ENCODE measurements around the gene PTBP2. TPM values are rescaled to one million over a fixed set of nuclear protein-coding genes. Genes with fewer than 3 reads are reported as not detected.
"Not testable (repeated sequence)": the region's sequence is repeated elsewhere in the genome, so short reads cannot be mapped to it uniquely, and the experiment has no call there.

The PTBP2 gene
- total RNA-seq, 1 donor from 2014 or later: 112 TPM

DNA sequence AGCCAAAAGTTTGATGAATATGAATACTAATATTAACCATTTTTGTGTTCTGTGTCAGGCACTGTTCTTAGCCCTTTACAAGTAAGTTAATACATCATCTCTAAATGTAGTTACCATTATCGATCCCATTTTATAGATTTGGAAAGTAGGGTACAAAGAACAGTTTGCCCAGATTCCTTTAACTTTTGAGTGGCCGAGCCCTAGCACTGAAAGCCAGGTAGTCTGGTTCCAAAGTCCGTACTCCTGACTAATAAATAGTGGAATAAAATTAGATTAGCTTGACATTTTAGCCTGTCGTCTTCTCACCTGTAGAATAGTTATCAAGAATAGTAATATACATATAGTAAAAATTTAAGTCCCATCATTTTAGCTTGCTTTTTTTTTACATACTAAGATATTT lies 70.6 kb downstream of the PTBP2 start:
- Mint-ChIP-seq H3K4me3 (ENCODE audit: unreplicated experiment) (no peak overlapping the region), H3K36me3 (ENCODE audit: unreplicated experiment) (no peaks in the 10 kb centered on the region), H3K9me3 (ENCODE audit: unreplicated experiment) (peaks cover 2% of the 10 kb centered on the region), H3K27me3 (ENCODE audit: unreplicated experiment) (no peaks in the 10 kb centered on the region), H3K27ac (ENCODE audit: unreplicated experiment) (no peak overlapping the region), H3K4me1 (ENCODE audit: low read depth, unreplicated experiment) (no peaks in the 10 kb centered on the region)
- TF ChIP-seq, protein P1, sequence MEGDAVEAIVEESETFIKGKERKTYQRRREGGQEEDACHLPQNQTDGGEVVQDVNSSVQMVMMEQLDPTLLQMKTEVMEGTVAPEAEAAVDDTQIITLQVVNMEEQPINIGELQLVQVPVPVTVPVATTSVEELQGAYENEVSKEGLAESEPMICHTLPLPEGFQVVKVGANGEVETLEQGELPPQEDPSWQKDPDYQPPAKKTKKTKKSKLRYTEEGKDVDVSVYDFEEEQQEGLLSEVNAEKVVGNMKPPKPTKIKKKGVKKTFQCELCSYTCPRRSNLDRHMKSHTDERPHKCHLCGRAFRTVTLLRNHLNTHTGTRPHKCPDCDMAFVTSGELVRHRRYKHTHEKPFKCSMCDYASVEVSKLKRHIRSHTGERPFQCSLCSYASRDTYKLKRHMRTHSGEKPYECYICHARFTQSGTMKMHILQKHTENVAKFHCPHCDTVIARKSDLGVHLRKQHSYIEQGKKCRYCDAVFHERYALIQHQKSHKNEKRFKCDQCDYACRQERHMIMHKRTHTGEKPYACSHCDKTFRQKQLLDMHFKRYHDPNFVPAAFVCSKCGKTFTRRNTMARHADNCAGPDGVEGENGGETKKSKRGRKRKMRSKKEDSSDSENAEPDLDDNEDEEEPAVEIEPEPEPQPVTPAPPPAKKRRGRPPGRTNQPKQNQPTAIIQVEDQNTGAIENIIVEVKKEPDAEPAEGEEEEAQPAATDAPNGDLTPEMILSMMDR (IDR thresholded peaks at IDR 0.05; ENCODE audit: partially characterized antibody, unreplicated experiment): no peak
- DNase-seq: no peak

DNA sequence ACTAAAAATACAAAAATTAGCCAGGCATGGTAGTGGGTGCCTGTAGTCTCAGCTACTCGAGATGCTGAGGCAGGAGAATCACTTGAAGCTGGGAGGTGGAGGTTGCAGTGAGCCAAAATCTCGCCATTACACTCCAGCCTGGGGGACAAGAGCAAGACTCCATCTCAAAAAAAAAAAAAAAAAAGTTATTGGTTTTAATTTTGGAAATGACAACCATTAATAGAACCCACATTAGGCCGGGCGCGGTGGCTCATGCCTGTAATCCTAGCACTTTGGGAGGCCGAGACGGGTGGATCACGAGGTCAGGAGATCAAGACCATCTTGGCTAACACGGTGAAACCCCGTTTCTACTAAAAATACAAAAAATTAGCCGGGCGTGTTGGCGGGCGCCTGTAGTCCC lies 80.1 kb downstream of the PTBP2 start:
- H3K27ac Mint-ChIP-seq (ENCODE audit: unreplicated experiment); H3K27me3 Mint-ChIP-seq (ENCODE audit: unreplicated experiment); H3K4me3 Mint-ChIP-seq (ENCODE audit: unreplicated experiment); H3K36me3 Mint-ChIP-seq (ENCODE audit: unreplicated experiment); DNase-seq; H3K4me1 Mint-ChIP-seq (ENCODE audit: low read depth, unreplicated experiment); H3K9me3 Mint-ChIP-seq (ENCODE audit: unreplicated experiment): not testable (repeated sequence)

DNA sequence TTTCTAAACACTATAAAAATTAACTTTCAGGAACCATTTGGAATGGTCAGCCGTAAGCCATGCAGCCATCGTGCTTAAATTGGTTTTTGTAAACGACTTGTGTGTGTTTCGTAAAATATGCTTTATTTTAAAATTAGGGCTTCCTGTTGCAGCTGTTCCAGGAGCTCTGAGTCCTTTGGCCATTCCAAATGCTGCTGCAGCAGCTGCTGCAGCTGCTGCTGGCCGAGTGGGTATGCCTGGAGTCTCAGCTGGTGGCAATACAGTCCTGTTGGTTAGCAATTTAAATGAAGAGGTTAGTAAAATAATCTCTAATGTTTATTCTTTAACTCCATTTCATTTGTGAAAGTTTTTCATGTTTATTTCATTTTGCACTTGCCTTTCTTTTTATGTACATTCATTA lies 83.1 kb downstream of the PTBP2 start:
- peaks cover 2% of the 10 kb centered on the region for H3K9me3 Mint-ChIP-seq (ENCODE audit: unreplicated experiment)
- no peak for DNase-seq
- TF ChIP-seq, protein P1 (IDR thresholded peaks at IDR 0.05; ENCODE audit: partially characterized antibody, unreplicated experiment): no peak
- H3K4me3 Mint-ChIP-seq (ENCODE audit: unreplicated experiment): no peak overlapping the region
- no peak overlapping the region for H3K27ac Mint-ChIP-seq (ENCODE audit: unreplicated experiment)
- no peaks in the 10 kb centered on the region for H3K36me3 Mint-ChIP-seq (ENCODE audit: unreplicated experiment)
- no peaks in the 10 kb centered on the region for H3K27me3 Mint-ChIP-seq (ENCODE audit: unreplicated experiment)
- H3K4me1 Mint-ChIP-seq (ENCODE audit: low read depth, unreplicated experiment): peaks cover 11% of the 10 kb centered on the region

- H3K4me3 Mint-ChIP-seq (ENCODE audit: unreplicated experiment): no peak overlapping the region
- H3K27me3 Mint-ChIP-seq (ENCODE audit: unreplicated experiment): no peaks in the 10 kb centered on the region
- no peak for DNase-seq
- peaks cover 11% of the 10 kb centered on the region for H3K4me1 Mint-ChIP-seq (ENCODE audit: low read depth, unreplicated experiment)
- TF ChIP-seq, protein P1 (IDR thresholded peaks at IDR 0.05; ENCODE audit: partially characterized antibody, unreplicated experiment): no peak
- peaks cover 2% of the 10 kb centered on the region for H3K9me3 Mint-ChIP-seq (ENCODE audit: unreplicated experiment)
- H3K27ac Mint-ChIP-seq (ENCODE audit: unreplicated experiment): no peak overlapping the region
- H3K36me3 Mint-ChIP-seq (ENCODE audit: unreplicated experiment): no peaks in the 10 kb centered on the region
Measured at GRCh38 chr1:96808191-96808590, 86.6 kb downstream of the PTBP2 start.

GRCh38 chr1:96815914-96816313 lies 94.3 kb downstream of the PTBP2 start:
- Mint-ChIP-seq H3K36me3 (ENCODE audit: unreplicated experiment) (no peaks in the 10 kb centered on the region), H3K27me3 (ENCODE audit: unreplicated experiment) (no peaks in the 10 kb centered on the region), H3K4me1 (ENCODE audit: low read depth, unreplicated experiment) (no peaks in the 10 kb centered on the region), H3K27ac (ENCODE audit: unreplicated experiment) (no peak overlapping the region), H3K4me3 (ENCODE audit: unreplicated experiment) (no peak overlapping the region), H3K9me3 (ENCODE audit: unreplicated experiment) (peaks cover 2% of the 10 kb centered on the region)
- TF ChIP-seq, protein P1 (IDR thresholded peaks at IDR 0.05; ENCODE audit: partially characterized antibody, unreplicated experiment): no peak
- DNase-seq: no peak

DNA sequence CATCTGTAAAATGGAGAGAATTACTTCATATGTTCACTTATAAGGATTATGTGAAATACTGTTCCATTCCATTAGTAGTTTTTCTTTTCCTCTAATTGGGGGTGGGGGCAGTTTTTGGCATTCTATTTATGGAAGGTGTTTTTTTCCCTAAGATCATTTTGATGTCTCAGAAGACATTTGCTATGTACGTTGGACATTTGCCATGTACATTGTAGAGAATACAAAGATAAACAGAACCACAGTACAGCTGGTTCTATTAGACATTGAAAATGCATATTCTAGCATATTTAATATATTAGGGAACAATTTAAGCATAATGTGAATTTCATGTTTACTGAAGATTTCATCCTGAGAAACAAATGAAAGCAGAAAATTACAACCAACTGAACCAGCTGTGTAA lies 98.5 kb downstream of the PTBP2 start:
- Mint-ChIP-seq H3K27ac (ENCODE audit: unreplicated experiment) (no peak overlapping the region), H3K27me3 (ENCODE audit: unreplicated experiment) (no peaks in the 10 kb centered on the region), H3K4me3 (ENCODE audit: unreplicated experiment) (no peak overlapping the region), H3K9me3 (ENCODE audit: unreplicated experiment) (no peaks in the 10 kb centered on the region), H3K36me3 (ENCODE audit: unreplicated experiment) (no peaks in the 10 kb centered on the region), H3K4me1 (ENCODE audit: low read depth, unreplicated experiment) (no peaks in the 10 kb centered on the region)
- DNase-seq: no peak
- TF ChIP-seq, protein P1 (IDR thresholded peaks at IDR 0.05; ENCODE audit: partially characterized antibody, unreplicated experiment): no peak

All from glutamatergic neuron (in vitro differentiated cells).